Right cardiac atrium (tissue), 5 donors: ENCODE data around the gene ZNF488. TPM values are rescaled to one million over a fixed set of nuclear protein-coding genes. Genes with fewer than 3 reads are reported as not detected.

Experiments used
- polyA plus RNA-seq: library from polyadenylated mRNA; stranded (reverse); fragments of 200-250 nt; gene quantifications from one replicate; pipeline ENCODE4 v1.2.3, GENCODE V29; 2013
- total RNA-seq, 4 donors: library from RNA; stranded (reverse); fragmentation: NEBNext Ultra II Directional; extraction: Animal tissue kit (Norgen Biotek cat#: 25700); gene quantifications; one replicate each; pipeline ENCODE4 v1.2.1, GENCODE V29; 2021
- donor health status: healthy with polysubstance abuse.
- donor health status: DM: no; HTN: yes; CAD: no.
- donor health status: DM: no; HTN: no; CAD: no.
- donor health status: DM: no; HTN: yes; CAD: no; lungs with severe emphysema.
- donor health status: DM: yes; HTN: yes; CAD: no.

ZNF488 gene
- total and polyA plus RNA-seq, 5 donors, result 0.02 TPM; not detected in 4

Other genes starting within 250 kb of the ZNF488 start
- gene GDF10, start 84.1 kb downstream of the ZNF488 start, total RNA-seq, result 1 to 10 TPM; 1.8 to 4.3 (median 2.7) TPM
- gene GDF10, start 84.1 kb downstream of the ZNF488 start, polyA plus RNA-seq, result 2.2 TPM
- gene GDF2, start 61.8 kb downstream of the ZNF488 start, total RNA-seq, result under 1 TPM; 0.17 to 0.26 (median 0.23) TPM
- gene GDF2, start 61.8 kb downstream of the ZNF488 start, polyA plus RNA-seq, result 0.14 TPM
- gene RBP3, start 35.9 kb downstream of the ZNF488 start, total RNA-seq, result not detected
- gene RBP3, start 35.9 kb downstream of the ZNF488 start, polyA plus RNA-seq, result not detected
- 1 to 10 TPM in 1 of 4 donors, under 1 TPM in 3; 0.62 to 1.3 (median 0.80) TPM for gene ANXA8, start 99.8 kb upstream of the ZNF488 start, total RNA-seq
- gene ANXA8, start 99.8 kb upstream of the ZNF488 start, polyA plus RNA-seq, result 0.27 TPM
- gene FAM25G, start 107.4 kb upstream of the ZNF488 start, total RNA-seq, result not detected
- gene FAM25G, start 107.4 kb upstream of the ZNF488 start, polyA plus RNA-seq, result not detected
- gene AGAP9, start 139.3 kb upstream of the ZNF488 start, total RNA-seq, result 1 to 10 TPM; 3.3 to 4.6 (median 4.0) TPM
- gene AGAP9, start 139.3 kb upstream of the ZNF488 start, polyA plus RNA-seq, result 4.9 TPM